ENCODE data around the gene DGCR2. TPM values are rescaled to one million over a fixed set of nuclear protein-coding genes. Genes with fewer than 3 reads are reported as not detected.

Gene DGCR2
- polyA plus RNA-seq, 3 donors: 70.1 to 76.5 (median 70.6) TPM

GRCh38 chr22:19128946-19129727 lies 6.9 kb upstream of the DGCR2 start:
- no peak for DNase-seq (ENCODE audit: low read depth in 3 of 3, low spot score in 2 of 3)

- no peak for DNase-seq (ENCODE audit: low read depth in 3 of 3, low spot score in 2 of 3)
These were observed 5.8 kb upstream of the DGCR2 start for GRCh38 chr22:19128009-19128401.

DNA sequence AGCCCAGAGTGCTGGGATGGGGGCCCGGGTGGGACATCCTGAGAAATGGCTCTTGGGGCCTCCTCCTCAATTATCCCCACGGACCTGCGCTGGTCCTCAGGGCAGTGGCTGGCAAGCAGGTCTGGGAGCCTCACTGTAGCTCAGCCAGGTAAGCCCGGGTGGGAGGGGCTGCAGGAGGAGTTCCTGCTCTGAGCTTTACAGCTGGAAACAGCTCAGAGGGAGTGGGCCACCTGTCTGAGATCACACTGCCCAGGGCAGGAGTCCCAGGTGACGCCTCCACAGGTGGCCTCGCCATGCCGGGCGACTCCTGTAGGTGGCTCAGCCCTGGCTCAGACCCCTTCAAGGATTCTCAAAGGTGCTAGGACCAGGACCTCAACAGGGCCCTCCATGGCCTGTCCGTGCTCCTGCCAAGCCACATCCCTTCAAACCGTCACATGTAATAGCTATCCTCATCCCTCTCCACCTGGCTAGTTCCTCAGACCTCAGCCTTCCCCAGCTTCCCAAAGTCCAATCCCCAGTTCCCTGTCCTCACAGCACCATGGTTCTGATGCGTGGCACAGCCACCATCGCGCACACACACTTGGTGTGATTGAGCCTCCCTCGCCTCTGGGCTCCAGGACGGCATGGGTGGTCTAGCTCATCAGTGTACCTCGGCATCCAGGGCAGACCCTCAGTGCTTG lies 5.3 kb upstream of the DGCR2 start:
- DNase-seq (ENCODE audit: low read depth in 3 of 3, low spot score in 2 of 3): no peak

GRCh38 chr22:19126309-19127273 lies 4.4 kb upstream of the DGCR2 start:
- DNase-seq (ENCODE audit: low read depth in 3 of 3, low spot score in 2 of 3): no peak

DNA sequence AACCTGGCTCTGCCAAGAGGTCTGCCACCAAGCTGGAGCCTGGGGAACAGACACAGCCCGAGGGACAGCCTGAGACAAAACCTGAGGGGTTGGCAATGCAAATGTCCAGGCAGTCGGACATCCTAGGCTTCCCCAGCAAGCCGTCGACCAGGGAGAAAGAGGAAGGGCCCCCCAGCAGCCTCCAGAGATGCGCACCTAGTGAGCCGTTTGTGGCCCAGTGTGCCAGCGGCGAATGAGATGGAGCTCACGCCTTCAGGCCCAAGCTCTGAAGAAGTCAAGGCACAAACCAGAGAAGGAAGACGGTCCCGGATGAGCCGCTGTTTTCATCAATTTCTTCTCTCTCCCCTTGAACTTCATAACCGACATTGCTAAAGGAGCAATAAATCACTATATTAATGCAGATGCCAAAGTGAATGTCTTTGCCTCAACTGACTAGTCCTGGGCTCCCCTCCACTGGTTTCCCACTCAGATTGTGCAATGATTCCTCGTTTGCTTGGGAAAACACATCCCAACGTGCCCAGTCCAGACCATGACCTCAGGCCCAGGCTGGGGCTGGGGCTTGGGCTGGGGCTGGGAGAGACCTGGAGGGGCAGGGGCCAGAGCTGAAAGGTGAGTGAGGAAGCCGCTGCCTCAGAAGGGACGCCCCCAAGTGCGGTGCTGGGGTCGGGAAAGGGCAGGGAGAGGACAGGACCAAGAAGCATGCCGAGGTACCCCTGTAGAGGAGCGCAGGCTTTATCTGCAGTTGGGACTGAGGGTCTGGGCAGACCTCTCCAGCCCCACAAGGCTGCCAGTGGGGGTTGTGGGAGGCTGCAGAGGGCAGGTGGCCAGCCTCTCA lies 3.5 kb upstream of the DGCR2 start:
- no peak for DNase-seq (ENCODE audit: low read depth in 3 of 3, low spot score in 2 of 3)

DNA sequence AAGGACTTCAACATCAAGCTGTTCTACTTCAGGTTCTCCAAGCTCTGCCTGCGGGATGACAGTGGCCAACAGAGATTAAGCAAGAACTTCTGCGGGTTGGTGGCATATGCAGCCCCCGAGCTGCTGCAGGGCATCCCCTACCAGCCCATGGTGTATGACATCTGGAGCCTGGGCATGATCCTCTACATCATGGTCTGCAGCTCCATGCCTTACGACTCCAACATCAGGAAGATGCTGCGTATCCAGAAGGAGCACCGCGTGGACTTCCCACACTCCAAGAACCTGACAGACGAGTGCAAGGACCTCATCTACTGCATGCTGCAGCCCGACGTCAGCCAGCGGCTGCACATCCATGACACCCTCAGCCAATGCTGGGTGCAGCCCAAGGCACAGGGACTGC lies 2.8 kb upstream of the DGCR2 start:
- no peak for DNase-seq (ENCODE audit: low read depth in 3 of 3, low spot score in 2 of 3)

DNA sequence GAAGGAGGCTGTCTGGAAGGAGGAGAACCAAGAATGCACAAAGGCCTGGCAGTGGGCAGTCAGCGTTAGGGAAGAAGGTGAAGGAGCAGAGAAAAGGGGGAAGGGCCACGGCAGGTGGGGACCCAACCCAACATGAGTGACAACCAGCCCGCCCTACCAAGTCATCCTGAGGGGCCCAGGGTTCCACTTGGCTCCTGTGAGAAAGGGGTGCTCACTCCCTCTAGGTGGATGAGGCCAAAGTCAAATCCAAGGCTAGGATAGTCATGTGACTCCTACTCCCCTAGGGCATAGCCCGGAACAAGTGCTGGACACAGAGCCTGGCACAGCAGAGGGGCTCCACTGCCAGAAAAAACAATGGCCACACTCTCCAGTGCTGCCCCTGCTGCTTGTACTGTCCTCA lies 2.2 kb upstream of the DGCR2 start:
- DNase-seq (ENCODE audit: low read depth in 3 of 3, low spot score in 2 of 3): no peak

GRCh38 chr22:19123936-19124335 lies 1.7 kb upstream of the DGCR2 start:
- no peak for DNase-seq (ENCODE audit: low read depth in 3 of 3, low spot score in 2 of 3)

GRCh38 chr22:19122752-19123492 lies 710 bp upstream of the DGCR2 start:
- no peak for DNase-seq (ENCODE audit: low read depth in 3 of 3, low spot score in 2 of 3)

- no peak for DNase-seq (ENCODE audit: low read depth in 3 of 3, low spot score in 2 of 3)
These were observed 525 bp downstream of the DGCR2 start for GRCh38 chr22:19121631-19122142.

- no peak for DNase-seq (ENCODE audit: low read depth in 3 of 3, low spot score in 2 of 3)
These were observed 1.2 kb downstream of the DGCR2 start for GRCh38 chr22:19120829-19121630.

DNA sequence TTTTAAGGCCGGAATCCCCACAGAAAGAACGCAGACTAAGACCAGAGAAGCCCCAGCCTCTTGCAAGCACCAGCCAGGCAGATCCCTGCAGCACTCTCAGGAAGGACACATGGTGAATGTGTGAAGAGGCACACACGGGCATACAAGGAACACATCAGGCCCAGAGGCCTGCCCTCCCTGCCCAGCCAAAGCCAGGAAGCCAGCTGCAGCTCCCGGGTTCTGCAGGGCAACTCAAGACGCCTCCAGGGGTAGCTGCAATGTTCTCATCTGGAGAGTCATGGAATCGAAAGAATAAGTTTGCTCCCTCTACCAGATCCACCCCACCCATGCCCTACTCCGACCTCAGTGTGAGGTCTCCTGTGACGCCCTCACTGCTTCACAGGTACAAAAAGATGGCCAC lies 2.3 kb downstream of the DGCR2 start:
- no peak for DNase-seq (ENCODE audit: low read depth in 3 of 3, low spot score in 2 of 3)

- DNase-seq (ENCODE audit: low read depth in 3 of 3, low spot score in 2 of 3): no peak
These were observed 3.8 kb downstream of the DGCR2 start for GRCh38 chr22:19118329-19118880.

GRCh38 chr22:19117111-19117512 lies 5.1 kb downstream of the DGCR2 start:
- DNase-seq (ENCODE audit: low read depth in 3 of 3, low spot score in 2 of 3): no peak

- no peak for DNase-seq (ENCODE audit: low read depth in 3 of 3, low spot score in 2 of 3)
These were observed 6.6 kb downstream of the DGCR2 start for GRCh38 chr22:19115628-19116027.

GRCh38 chr22:19114984-19115552 lies 7.1 kb downstream of the DGCR2 start:
- no peak for DNase-seq (ENCODE audit: low read depth in 3 of 3, low spot score in 2 of 3)

DNA sequence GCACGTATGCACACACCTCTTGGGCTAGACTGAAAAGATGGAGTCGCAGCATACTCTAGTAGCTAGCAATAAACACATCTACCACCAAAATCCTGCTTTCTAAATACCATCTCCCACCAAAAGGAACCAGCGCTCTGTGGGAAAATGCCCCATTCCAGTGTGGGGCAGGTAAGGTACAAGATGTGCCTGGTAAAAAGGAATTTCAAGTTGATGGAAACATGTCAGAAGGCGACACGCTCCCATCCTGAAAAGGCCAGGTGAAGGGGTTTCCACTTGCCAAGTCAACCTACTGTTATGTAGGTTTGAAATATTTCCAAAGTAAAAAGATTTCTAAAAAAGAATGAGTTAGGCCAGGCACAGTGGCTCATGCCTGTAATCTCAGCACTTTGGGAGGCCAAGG lies 8.8 kb downstream of the DGCR2 start:
- DNase-seq (ENCODE audit: low read depth in 3 of 3, low spot score in 2 of 3): no peak

DNA sequence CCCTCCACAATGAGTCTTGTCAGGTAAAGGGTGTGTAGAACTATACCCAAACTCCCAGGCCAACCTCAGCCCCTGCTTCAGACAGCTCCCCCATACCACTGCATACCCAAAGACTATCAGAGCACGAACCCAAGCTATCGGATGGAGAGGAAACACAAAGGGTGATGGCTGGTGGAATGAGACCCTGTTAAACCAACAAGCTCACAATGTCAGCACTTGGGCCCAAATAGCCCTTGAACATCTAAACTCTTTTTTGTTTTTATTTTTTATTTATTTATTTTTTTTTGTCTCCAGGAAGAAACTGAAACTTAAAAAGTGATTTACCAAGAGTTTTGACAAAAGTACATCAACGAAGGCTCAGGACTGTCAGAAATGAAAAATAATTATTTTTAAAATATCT lies 10.6 kb downstream of the DGCR2 start:
- no peak for DNase-seq (ENCODE audit: low read depth in 3 of 3, low spot score in 2 of 3)

Data from right renal cortex interstitium (tissue), 3 donors.